Measurements from ENCODE around the gene ATF2.

Gene ATF2

DNA sequence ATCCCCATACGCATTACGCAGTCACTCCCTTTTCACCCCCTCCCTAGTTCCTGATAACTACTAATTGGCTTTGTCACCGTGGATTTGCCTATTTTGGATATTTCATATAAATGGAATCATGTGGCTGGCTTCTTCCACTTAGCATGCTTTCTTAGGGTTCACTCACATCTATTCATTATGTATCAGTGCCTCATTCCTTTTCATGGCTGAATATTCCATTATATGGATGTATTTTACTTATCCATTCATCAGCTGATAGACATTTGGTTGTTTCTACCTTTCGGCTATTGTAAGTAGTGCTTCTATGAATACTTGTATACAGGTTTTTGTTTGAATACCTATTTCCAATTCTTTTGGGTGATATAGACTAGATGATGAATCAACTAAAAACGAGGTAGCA, 8.6 kb upstream of the ATF2 start:
- TF ChIP-seq, protein P1, sequence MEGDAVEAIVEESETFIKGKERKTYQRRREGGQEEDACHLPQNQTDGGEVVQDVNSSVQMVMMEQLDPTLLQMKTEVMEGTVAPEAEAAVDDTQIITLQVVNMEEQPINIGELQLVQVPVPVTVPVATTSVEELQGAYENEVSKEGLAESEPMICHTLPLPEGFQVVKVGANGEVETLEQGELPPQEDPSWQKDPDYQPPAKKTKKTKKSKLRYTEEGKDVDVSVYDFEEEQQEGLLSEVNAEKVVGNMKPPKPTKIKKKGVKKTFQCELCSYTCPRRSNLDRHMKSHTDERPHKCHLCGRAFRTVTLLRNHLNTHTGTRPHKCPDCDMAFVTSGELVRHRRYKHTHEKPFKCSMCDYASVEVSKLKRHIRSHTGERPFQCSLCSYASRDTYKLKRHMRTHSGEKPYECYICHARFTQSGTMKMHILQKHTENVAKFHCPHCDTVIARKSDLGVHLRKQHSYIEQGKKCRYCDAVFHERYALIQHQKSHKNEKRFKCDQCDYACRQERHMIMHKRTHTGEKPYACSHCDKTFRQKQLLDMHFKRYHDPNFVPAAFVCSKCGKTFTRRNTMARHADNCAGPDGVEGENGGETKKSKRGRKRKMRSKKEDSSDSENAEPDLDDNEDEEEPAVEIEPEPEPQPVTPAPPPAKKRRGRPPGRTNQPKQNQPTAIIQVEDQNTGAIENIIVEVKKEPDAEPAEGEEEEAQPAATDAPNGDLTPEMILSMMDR (IDR thresholded peaks at IDR 0.05; ENCODE audit: low read depth, low read length, missing control alignments): no peak

DNA sequence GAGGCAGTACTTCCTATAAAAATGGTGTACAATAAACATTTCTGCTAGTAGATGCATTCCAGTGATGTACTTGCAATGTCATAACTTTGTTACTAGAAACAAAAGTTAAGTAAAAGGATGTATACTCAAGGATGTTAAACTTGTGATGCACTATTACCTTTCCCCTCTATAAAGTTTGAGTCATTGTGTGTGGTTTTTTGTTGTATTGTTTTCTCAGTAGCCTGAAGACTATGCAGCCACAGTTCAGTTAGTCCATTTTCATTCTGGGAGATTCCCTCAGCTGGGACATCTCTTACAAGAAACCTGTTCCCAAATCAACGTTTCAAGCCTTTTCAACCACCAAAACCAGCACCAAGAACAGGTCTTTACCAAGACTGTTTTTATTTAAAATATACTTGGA, 7.9 kb upstream of the ATF2 start:
- TF ChIP-seq, protein P1 (IDR thresholded peaks at IDR 0.05; ENCODE audit: low read depth, low read length, missing control alignments): no peak
- no peak for DNase-seq (ENCODE audit: extremely low read depth, low read depth)
- H3K4me3 ChIP-seq (replicated peaks; ENCODE audit: low read depth, low read length): no peak overlapping the region

More for the DNA sequence above, 8.6 kb upstream of the ATF2 start:
- DNase-seq (ENCODE audit: extremely low read depth, low read depth): no peak
- H3K4me3 ChIP-seq (replicated peaks; ENCODE audit: low read depth, low read length): no peak overlapping the region

GRCh38 chr2:175175320-175175719, 7.3 kb upstream of the ATF2 start:
- H3K4me3 ChIP-seq (replicated peaks; ENCODE audit: low read depth, low read length): no peak overlapping the region
- TF ChIP-seq, protein P1 (IDR thresholded peaks at IDR 0.05; ENCODE audit: low read depth, low read length, missing control alignments): no peak
- no peak for DNase-seq (ENCODE audit: extremely low read depth, low read depth)

- H3K4me3 ChIP-seq (replicated peaks; ENCODE audit: low read depth, low read length): no peak overlapping the region
- no peak for DNase-seq (ENCODE audit: extremely low read depth, low read depth)
- TF ChIP-seq, protein P1 (IDR thresholded peaks at IDR 0.05; ENCODE audit: low read depth, low read length, missing control alignments): no peak
Measured at GRCh38 chr2:175170659-175171304, 2.8 kb upstream of the ATF2 start.

- no peak overlapping the region for H3K4me3 ChIP-seq (replicated peaks; ENCODE audit: low read depth, low read length)
- DNase-seq (ENCODE audit: extremely low read depth, low read depth): no peak
- TF ChIP-seq, protein P1 (IDR thresholded peaks at IDR 0.05; ENCODE audit: low read depth, low read length, missing control alignments): no peak
Measured at GRCh38 chr2:175169191-175169590, 1.2 kb upstream of the ATF2 start.

DNA sequence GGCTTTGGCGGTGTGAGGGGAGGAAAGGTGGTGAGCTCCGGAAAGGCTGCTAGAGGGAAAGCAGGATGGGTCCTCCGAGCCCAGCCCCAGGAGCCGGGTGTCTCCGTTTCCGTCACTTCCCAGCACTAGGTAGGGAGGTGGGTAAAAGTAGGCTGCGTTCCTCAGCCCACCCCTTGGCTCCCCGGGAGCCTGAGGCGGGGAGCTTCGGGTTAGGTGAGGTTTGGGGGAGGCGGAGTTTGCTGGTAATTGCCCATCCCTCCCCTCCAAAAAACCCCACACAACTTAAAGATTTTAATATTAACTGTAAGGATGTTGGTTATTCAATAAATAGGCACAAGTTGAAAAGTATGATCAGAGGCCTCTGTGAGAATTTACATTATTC, 552 bp upstream of the ATF2 start:
- peak overlapping the region; percentile 72 for H3K4me3 ChIP-seq (replicated peaks; ENCODE audit: low read depth, low read length)
- no peak for DNase-seq (ENCODE audit: extremely low read depth, low read depth)
- TF ChIP-seq, protein P1 (IDR thresholded peaks at IDR 0.05; ENCODE audit: low read depth, low read length, missing control alignments): no peak

Data from HFF-Myc (cell line).